Measurements from ENCODE around the gene TAS2R14.

- no peak for TF ChIP-seq ZNF274 (IDR thresholded peaks at IDR 0.05; ENCODE audit: borderline replicate concordance, extremely low read depth, low read length)
- no peak for TF ChIP-seq MAFK (IDR thresholded peaks at IDR 0.05; ENCODE audit: low read depth, low read length)
- no peak for TF ChIP-seq POLR2A (IDR thresholded peaks at IDR 0.05; ENCODE audit: control extremely low read depth in 1 of 2, low read depth in 2 of 2, low read length in 2 of 2)
- TF ChIP-seq, protein P1, sequence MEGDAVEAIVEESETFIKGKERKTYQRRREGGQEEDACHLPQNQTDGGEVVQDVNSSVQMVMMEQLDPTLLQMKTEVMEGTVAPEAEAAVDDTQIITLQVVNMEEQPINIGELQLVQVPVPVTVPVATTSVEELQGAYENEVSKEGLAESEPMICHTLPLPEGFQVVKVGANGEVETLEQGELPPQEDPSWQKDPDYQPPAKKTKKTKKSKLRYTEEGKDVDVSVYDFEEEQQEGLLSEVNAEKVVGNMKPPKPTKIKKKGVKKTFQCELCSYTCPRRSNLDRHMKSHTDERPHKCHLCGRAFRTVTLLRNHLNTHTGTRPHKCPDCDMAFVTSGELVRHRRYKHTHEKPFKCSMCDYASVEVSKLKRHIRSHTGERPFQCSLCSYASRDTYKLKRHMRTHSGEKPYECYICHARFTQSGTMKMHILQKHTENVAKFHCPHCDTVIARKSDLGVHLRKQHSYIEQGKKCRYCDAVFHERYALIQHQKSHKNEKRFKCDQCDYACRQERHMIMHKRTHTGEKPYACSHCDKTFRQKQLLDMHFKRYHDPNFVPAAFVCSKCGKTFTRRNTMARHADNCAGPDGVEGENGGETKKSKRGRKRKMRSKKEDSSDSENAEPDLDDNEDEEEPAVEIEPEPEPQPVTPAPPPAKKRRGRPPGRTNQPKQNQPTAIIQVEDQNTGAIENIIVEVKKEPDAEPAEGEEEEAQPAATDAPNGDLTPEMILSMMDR (IDR thresholded peaks at IDR 0.05; ENCODE audit: control extremely low read depth in 1 of 3, insufficient read depth in 1 of 3, low read depth in 1 of 3, low read length in 3 of 3), result no peak
- no peak for TF ChIP-seq SP4 (IDR thresholded peaks at IDR 0.05; ENCODE audit: low read length)
- TF ChIP-seq YY1 (IDR thresholded peaks at IDR 0.05; ENCODE audit: low read depth, low read length), result no peak
- no peak for TF ChIP-seq E2F6 (IDR thresholded peaks at IDR 0.05)
These were observed 18.7 kb upstream of the TAS2R14 start for GRCh38 chr12:10957741-10958140.

Measured in H1 (cell line).